Calu3 (cell line): Measurements from ENCODE around the gene RANGAP1. TPM values are rescaled to one million over a fixed set of nuclear protein-coding genes. Genes with fewer than 3 reads are reported as not detected.

Experiments
- BruUV-seq: library from RNA; stranded (reverse); fragments of 400-500 nt; replicated peaks from 2 replicates; lab custom pipeline; 2021; lab: Mats Ljungman, UMichigan
- CTCF ChIA-PET: fragments of 300-600 bp; sonication (Branson Sonifier 250); formaldehyde crosslinking; loops from one replicate; lab custom pipeline; 2022; ENCODE audit warnings: antibody characterized with exemption; lab: Charles Lee
- DNase-seq: peaks from one replicate; pipeline ENCODE4 v3.0.0; 2022
- H3K27ac Mint-ChIP-seq: one replicate; pipeline ENCODE4 v1.8.0; 2022; ENCODE audit warnings: mixed read lengths; ENCODE audit not compliant: unreplicated experiment
- H3K27me3 Mint-ChIP-seq: one replicate; pipeline ENCODE4 v1.8.0; 2022; ENCODE audit warnings: mixed read lengths; ENCODE audit not compliant: unreplicated experiment
- H3K36me3 Mint-ChIP-seq: one replicate; pipeline ENCODE4 v1.8.0; 2022; ENCODE audit warnings: mild to moderate bottlenecking, moderate library complexity, mixed read lengths; ENCODE audit not compliant: insufficient read depth, unreplicated experiment
- H3K4me1 Mint-ChIP-seq: one replicate; pipeline ENCODE4 v1.8.0; 2022; ENCODE audit warnings: mild to moderate bottlenecking, low read depth, mixed read lengths; ENCODE audit not compliant: unreplicated experiment
- H3K4me3 Mint-ChIP-seq: one replicate; pipeline ENCODE4 v1.8.0; 2022; ENCODE audit warnings: mild to moderate bottlenecking, low read depth, moderate library complexity, mixed read lengths; ENCODE audit not compliant: unreplicated experiment
- H3K9me3 Mint-ChIP-seq: one replicate; pipeline ENCODE4 v1.8.0; 2022; ENCODE audit warnings: low read depth, mixed read lengths; ENCODE audit not compliant: unreplicated experiment
- intact Hi-C: fragments of 100-400 bp; cut with micrococcal nuclease; formaldehyde crosslinking; loops from one replicate; pipeline ENCODE4 v1.10.0; 2022; ENCODE audit not compliant: unreplicated experiment
- total RNA-seq: library from RNA; stranded (reverse); gene quantifications from 2 replicates; pipeline ENCODE4 v1.2.3, GENCODE V29; 2022
- TF ChIP-seq, protein P1 (sequence below): fragments of 200-600 bp; IDR thresholded peaks from one replicate; pipeline ENCODE4 v1.8.0; 2022; ENCODE audit warnings: antibody characterized with exemption; ENCODE audit not compliant: unreplicated experiment

The RANGAP1 gene
- total RNA-seq, 1 experiment from 2014 or later = 189 TPM

DNA sequence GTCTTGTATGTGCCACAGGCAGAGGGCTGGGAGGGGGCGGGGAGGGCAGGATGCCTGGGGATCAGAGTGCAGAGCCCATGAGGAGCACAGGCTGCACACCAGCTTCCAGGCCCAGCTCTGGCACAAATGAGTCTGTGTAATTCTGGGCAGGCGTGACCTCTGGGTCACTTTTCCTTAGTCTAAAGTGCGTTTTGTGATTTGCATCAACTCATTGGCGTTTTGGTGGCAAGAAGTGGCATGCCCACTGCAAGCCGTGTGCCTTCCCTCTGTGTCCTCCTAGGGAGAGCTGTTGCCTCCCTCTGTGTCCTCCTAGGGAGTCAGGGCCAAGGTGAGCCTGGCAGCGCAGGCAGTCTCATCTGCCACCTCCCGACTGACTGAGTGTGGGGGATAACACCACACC lies 62.5 kb downstream of the RANGAP1 start:
- Mint-ChIP-seq H3K9me3 (no peaks in the 10 kb centered on the region), H3K27ac (no peak overlapping the region), H3K36me3 (peaks cover 47% of the 10 kb centered on the region), H3K4me3 (no peak overlapping the region), H3K27me3 (no peaks in the 10 kb centered on the region), H3K4me1 (no peaks in the 10 kb centered on the region)
- intact Hi-C loops = no loop called here
- TF ChIP-seq, protein P1, sequence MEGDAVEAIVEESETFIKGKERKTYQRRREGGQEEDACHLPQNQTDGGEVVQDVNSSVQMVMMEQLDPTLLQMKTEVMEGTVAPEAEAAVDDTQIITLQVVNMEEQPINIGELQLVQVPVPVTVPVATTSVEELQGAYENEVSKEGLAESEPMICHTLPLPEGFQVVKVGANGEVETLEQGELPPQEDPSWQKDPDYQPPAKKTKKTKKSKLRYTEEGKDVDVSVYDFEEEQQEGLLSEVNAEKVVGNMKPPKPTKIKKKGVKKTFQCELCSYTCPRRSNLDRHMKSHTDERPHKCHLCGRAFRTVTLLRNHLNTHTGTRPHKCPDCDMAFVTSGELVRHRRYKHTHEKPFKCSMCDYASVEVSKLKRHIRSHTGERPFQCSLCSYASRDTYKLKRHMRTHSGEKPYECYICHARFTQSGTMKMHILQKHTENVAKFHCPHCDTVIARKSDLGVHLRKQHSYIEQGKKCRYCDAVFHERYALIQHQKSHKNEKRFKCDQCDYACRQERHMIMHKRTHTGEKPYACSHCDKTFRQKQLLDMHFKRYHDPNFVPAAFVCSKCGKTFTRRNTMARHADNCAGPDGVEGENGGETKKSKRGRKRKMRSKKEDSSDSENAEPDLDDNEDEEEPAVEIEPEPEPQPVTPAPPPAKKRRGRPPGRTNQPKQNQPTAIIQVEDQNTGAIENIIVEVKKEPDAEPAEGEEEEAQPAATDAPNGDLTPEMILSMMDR = no peak
- no peak for DNase-seq
- no TSS peak for BruUV-seq
- CTCF ChIA-PET = interaction anchor here (0.6 kb wide), 1 partner anchor 15 kb away, joined by 6 read pairs; no protein-coding TSS in a partner anchor

DNA sequence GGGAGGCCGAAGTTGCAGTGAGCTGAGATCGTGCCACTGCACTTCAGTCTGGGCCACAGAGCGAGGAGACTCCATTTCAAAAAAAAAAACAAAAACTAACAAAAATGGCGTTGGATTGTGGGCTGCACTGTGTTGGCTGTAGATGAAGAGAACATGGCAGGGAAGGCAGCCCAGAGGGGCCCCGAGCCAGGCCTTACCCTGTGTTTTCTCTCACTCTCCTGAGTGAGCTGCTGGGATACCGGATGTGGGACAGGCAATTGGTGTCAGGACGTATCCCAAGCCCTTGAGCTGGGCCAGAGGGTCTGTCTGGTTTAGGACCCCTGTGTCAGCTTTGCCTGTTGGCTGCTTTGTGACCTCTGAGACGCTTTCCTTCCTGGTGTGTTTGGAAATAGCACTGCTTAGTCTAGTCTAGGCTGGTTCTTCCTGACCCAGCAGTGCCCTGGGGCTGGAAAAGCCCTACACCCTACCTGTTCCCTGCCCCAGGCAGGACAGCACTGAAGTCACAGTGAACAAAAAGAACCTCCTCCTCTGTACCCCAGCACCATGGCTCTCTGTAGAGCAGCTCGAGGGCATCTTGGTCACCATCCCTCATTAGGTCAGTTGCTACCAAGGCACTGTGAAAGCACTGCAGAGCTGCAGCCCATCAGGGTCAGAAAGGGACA lies 63.0 kb downstream of the RANGAP1 start:
- H3K36me3 Mint-ChIP-seq = peaks cover 47% of the 10 kb centered on the region
- H3K27me3 Mint-ChIP-seq = no peaks in the 10 kb centered on the region
- H3K4me1 Mint-ChIP-seq = no peaks in the 10 kb centered on the region
- TF ChIP-seq, protein P1 = no peak
- intact Hi-C loops = no loop called here
- no peak for DNase-seq
- H3K4me3 Mint-ChIP-seq = no peak overlapping the region
- no peak overlapping the region for H3K27ac Mint-ChIP-seq
- no peaks in the 10 kb centered on the region for H3K9me3 Mint-ChIP-seq
- BruUV-seq = no TSS peak
- CTCF ChIA-PET = interaction anchor here (0.6 kb wide), 2 partner anchors 15 to 51 kb away, joined by 3 to 6 read pairs; no protein-coding TSS in a partner anchor

- CTCF ChIA-PET = no interaction called here
- DNase-seq = no peak
- Mint-ChIP-seq H3K4me3 (no peak overlapping the region), H3K4me1 (peaks cover 8% of the 10 kb centered on the region), H3K9me3 (peaks cover 2% of the 10 kb centered on the region), H3K36me3 (peaks cover 31% of the 10 kb centered on the region), H3K27me3 (no peaks in the 10 kb centered on the region), H3K27ac (no peak overlapping the region)
- intact Hi-C loops = no loop called here
- BruUV-seq = no TSS peak
- TF ChIP-seq, protein P1 = no peak
Measured at GRCh38 chr22:41217553-41218157, 68.3 kb downstream of the RANGAP1 start.

GRCh38 chr22:41216984-41217383 lies 69.0 kb downstream of the RANGAP1 start:
- Mint-ChIP-seq H3K27me3 (no peaks in the 10 kb centered on the region), H3K36me3 (peaks cover 31% of the 10 kb centered on the region), H3K4me3 (no peak overlapping the region), H3K27ac (no peak overlapping the region), H3K9me3 (peaks cover 2% of the 10 kb centered on the region), H3K4me1 (peaks cover 8% of the 10 kb centered on the region)
- CTCF ChIA-PET = no interaction called here
- no peak for DNase-seq
- intact Hi-C loops = no loop called here
- BruUV-seq = no TSS peak
- TF ChIP-seq, protein P1 = no peak
